Osteocyte (in vitro differentiated cells): ENCODE data around the gene INPP4A. TPM values are rescaled to one million over a fixed set of nuclear protein-coding genes. Genes with fewer than 3 reads are reported as not detected.
"Not testable (repeated sequence)": the region's sequence is repeated elsewhere in the genome, so short reads cannot be mapped to it uniquely, and the experiment has no call there.

Source experiments
- DNase-seq: peaks from one replicate; pipeline ENCODE4 v3.0.0; 2021; ENCODE audit warnings: mixed read lengths; ENCODE audit not compliant: unreplicated experiment; ENCODE audit errors: extremely low spot score
- H3K27ac Mint-ChIP-seq: one replicate; pipeline ENCODE4 v1.8.0; 2021; ENCODE audit warnings: mild to moderate bottlenecking, mixed read lengths; ENCODE audit not compliant: unreplicated experiment
- H3K27me3 Mint-ChIP-seq: one replicate; pipeline ENCODE4 v1.8.0; 2021; ENCODE audit warnings: mixed read lengths; ENCODE audit not compliant: unreplicated experiment
- H3K36me3 Mint-ChIP-seq: one replicate; pipeline ENCODE4 v1.8.0; 2021; ENCODE audit warnings: mixed read lengths; ENCODE audit not compliant: unreplicated experiment
- H3K4me1 Mint-ChIP-seq: one replicate; pipeline ENCODE4 v1.8.0; 2021; ENCODE audit warnings: mixed read lengths; ENCODE audit not compliant: unreplicated experiment
- H3K4me3 Mint-ChIP-seq: one replicate; pipeline ENCODE4 v1.8.0; 2021; ENCODE audit warnings: mild to moderate bottlenecking, moderate library complexity, mixed read lengths; ENCODE audit not compliant: unreplicated experiment
- H3K9me3 Mint-ChIP-seq: one replicate; pipeline ENCODE4 v1.8.0; 2021; ENCODE audit warnings: mixed read lengths; ENCODE audit not compliant: unreplicated experiment
- CTCF ChIP-seq: fragments of 200-600 bp; sonication (generic); IDR thresholded peaks from 2 replicates; pipeline ENCODE4 v1.5.0; 2021; ENCODE audit warnings: antibody characterized with exemption, mild to moderate bottlenecking, moderate library complexity
- total RNA-seq: library from RNA; stranded (reverse); gene quantifications from 2 replicates; pipeline ENCODE4 v1.2.1, GENCODE V29; 2021

The INPP4A gene
- total RNA-seq, 1 donor from 2014 or later = 31.4 TPM

GRCh38 chr2:98432145-98432544, 12.5 kb upstream of the INPP4A start:
- Mint-ChIP-seq H3K27me3 (peaks cover 51% of the 10 kb centered on the region), H3K4me1 (no peaks in the 10 kb centered on the region), H3K9me3 (peaks cover 7% of the 10 kb centered on the region), H3K4me3 (no peak overlapping the region), H3K27ac (no peak overlapping the region), H3K36me3 (no peaks in the 10 kb centered on the region)
- no peak for DNase-seq
- no peak for TF ChIP-seq CTCF

GRCh38 chr2:98433363-98433964, 11.2 kb upstream of the INPP4A start:
- no peak for TF ChIP-seq CTCF
- H3K36me3 Mint-ChIP-seq = no peaks in the 10 kb centered on the region
- no peaks in the 10 kb centered on the region for H3K4me1 Mint-ChIP-seq
- peaks cover 49% of the 10 kb centered on the region for H3K27me3 Mint-ChIP-seq
- peaks cover 7% of the 10 kb centered on the region for H3K9me3 Mint-ChIP-seq
- H3K4me3 Mint-ChIP-seq = no peak overlapping the region
- no peak for DNase-seq
- no peak overlapping the region for H3K27ac Mint-ChIP-seq

GRCh38 chr2:98434492-98434891, 10.2 kb upstream of the INPP4A start:
- no peak for DNase-seq
- H3K27me3 Mint-ChIP-seq = peaks cover 53% of the 10 kb centered on the region
- H3K4me1 Mint-ChIP-seq = no peaks in the 10 kb centered on the region
- H3K4me3 Mint-ChIP-seq = no peak overlapping the region
- no peak overlapping the region for H3K27ac Mint-ChIP-seq
- no peak for TF ChIP-seq CTCF
- H3K36me3 Mint-ChIP-seq = no peaks in the 10 kb centered on the region
- peaks cover 17% of the 10 kb centered on the region for H3K9me3 Mint-ChIP-seq

- not testable (repeated sequence) for H3K4me1 Mint-ChIP-seq, H3K36me3 Mint-ChIP-seq, H3K27ac Mint-ChIP-seq, H3K4me3 Mint-ChIP-seq, DNase-seq
- peaks cover 21% of the 10 kb centered on the region for H3K9me3 Mint-ChIP-seq
- peaks cover 53% of the 10 kb centered on the region for H3K27me3 Mint-ChIP-seq
Measured at GRCh38 chr2:98435670-98436069, 9.0 kb upstream of the INPP4A start.

GRCh38 chr2:98436734-98437133, 7.9 kb upstream of the INPP4A start:
- Mint-ChIP-seq H3K36me3 (no peaks in the 10 kb centered on the region), H3K27ac (no peak overlapping the region), H3K9me3 (peaks cover 21% of the 10 kb centered on the region), H3K4me3 (no peak overlapping the region), H3K4me1 (no peaks in the 10 kb centered on the region), H3K27me3 (peaks cover 46% of the 10 kb centered on the region)
- no peak for DNase-seq
- no peak for TF ChIP-seq CTCF
